ENCODE measurements around the gene SLAIN1. TPM values are rescaled to one million over a fixed set of nuclear protein-coding genes. Genes with fewer than 3 reads are reported as not detected.

SLAIN1 gene
- total and polyA plus RNA-seq, 2 of the 8 experiments (the other 6 are each of a cell fraction or from before 2014, with no cell fraction given): 35.0 to 37.7 TPM

DNA sequence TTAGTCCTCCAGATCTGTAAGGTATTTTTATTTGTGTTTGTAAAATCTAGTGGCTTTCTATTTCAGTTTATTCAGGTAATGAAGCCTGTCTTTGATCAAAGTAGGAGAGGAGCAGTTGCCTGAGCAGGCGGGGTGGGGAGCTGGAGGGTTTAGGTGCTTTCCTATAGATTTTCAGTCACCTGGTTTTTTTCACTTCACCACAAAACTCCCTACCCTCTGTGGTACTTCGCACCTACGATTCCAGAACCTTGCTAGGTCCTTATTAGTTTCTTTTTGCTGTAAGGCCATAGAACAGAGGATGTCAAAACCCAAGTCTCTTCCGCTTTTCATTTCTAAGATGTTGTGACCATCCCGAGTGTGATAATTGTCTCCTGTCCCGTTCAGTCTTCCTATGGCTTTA, 26.6 kb downstream of the SLAIN1 start:
- Histone ChIP-seq H3K36me3 (ENCODE audit: control insufficient read depth in 2 of 4, insufficient read depth in 4 of 4, low read length in 3 of 4) (peaks cover 0 to 42% (median 8%) of the 10 kb centered on the region in 4 experiments; a peak in 3 of 8 replicates), H3K4ac (replicated peaks; ENCODE audit: insufficient read length, low read depth, low read length) (no peak overlapping the region), H3K14ac (ENCODE audit: insufficient read length) (no peak overlapping the region), H2BK15ac (ENCODE audit: low read length) (no peak overlapping the region), H2BK120ac (replicated peaks; ENCODE audit: low read depth, low read length) (no peak overlapping the region), H3K79me2 (ENCODE audit: control insufficient read depth in 1 of 2, insufficient read depth in 2 of 2, low read length in 2 of 2) (peaks cover 0 to 30% of the 10 kb centered on the region in 2 experiments; a peak in 2 of 4 replicates), H2AK5ac (ENCODE audit: low read depth, low read length) (no peak overlapping the region), H4K20me1 (replicated peaks in 1 of 2; ENCODE audit: control insufficient read depth in 1 of 2, insufficient read depth in 2 of 2, low read length in 2 of 2) (peaks cover 2 to 3% of the 10 kb centered on the region in 2 experiments), H2BK20ac (ENCODE audit: low read length) (no peak overlapping the region), H3K18ac (ENCODE audit: extremely low read depth, low read length) (no peak overlapping the region), H3K4me3 (ENCODE audit: extremely low read depth in 1 of 4, insufficient read depth in 2 of 4, low read depth in 3 of 4, low read length in 4 of 4) (no peak overlapping the region), H3K27me3 (replicated peaks in 1 of 4; ENCODE audit: control insufficient read depth in 3 of 4, extremely low read depth in 1 of 4, insufficient read depth in 3 of 4, low read length in 3 of 4) (no peaks in the 10 kb centered on the region), H3K79me1 (ENCODE audit: low read depth, low read length) (peaks cover 6% of the 10 kb centered on the region), H4K5ac (ENCODE audit: insufficient read length, low read depth, low read length) (no peak overlapping the region), H2BK5ac (ENCODE audit: low read depth, low read length) (no peak overlapping the region), H2AFZ (ENCODE audit: low read length) (no peak overlapping the region), H4K8ac (ENCODE audit: extremely low read depth, insufficient read depth, low read length) (no peak overlapping the region), H3K27ac (ENCODE audit: low read depth, low read length) (no peak overlapping the region), H3K23me2 (ENCODE audit: low read depth, low read length) (no peaks in the 10 kb centered on the region), H2BK12ac (ENCODE audit: low read depth, low read length) (no peak overlapping the region), H3K4me1 (replicated peaks in 1 of 4; ENCODE audit: control insufficient read depth in 3 of 4, insufficient read depth in 4 of 4, low read length in 3 of 4) (peaks cover 0 to 6% (median 0%) of the 10 kb centered on the region in 4 experiments; a peak in 1 of 7 replicates), H3K56ac (replicated peaks; ENCODE audit: insufficient read length, low read depth, low read length) (no peak overlapping the region), H4K91ac (replicated peaks; ENCODE audit: insufficient read length, low read length) (no peak overlapping the region), H3K9ac (replicated peaks in 1 of 4; ENCODE audit: extremely low read depth in 1 of 4, low read depth in 3 of 4, low read length in 3 of 4) (no peak overlapping the region), H3K4me2 (ENCODE audit: insufficient read depth in 1 of 2, low read depth in 2 of 2, low read length in 2 of 2) (no peak overlapping the region), H3K23ac (ENCODE audit: insufficient read length) (no peak overlapping the region), H3K9me3 (ENCODE audit: insufficient read depth in 2 of 2, low read depth in 1 of 2, low read length in 1 of 2) (no peaks in the 10 kb centered on the region)
- ChIA-PET POLR2A (ENCODE audit: partially characterized antibody) (no interaction called here), CTCF (ENCODE audit: partially characterized antibody) (no interaction called here)
- WGBS, 2 experiments (ENCODE audit: extremely low coverage in 1 of 2, insufficient coverage in 1 of 2, insufficient read length in 1 of 2, insufficient replicate concordance in 2 of 2, low coverage in 1 of 2, low lambda C conversion rate in 2 of 2, missing lambda C conversion rate in 1 of 2): 78% methylated on average over 6 of the region's 6 CpGs; no CpG with 5 or more reads in 1 of the 2 experiments
- FAIRE-seq (no peak), DNase-seq (ENCODE audit: low read depth in 1 of 2, low spot score in 2 of 2) (no peak)
- TF ChIP-seq, protein P1, sequence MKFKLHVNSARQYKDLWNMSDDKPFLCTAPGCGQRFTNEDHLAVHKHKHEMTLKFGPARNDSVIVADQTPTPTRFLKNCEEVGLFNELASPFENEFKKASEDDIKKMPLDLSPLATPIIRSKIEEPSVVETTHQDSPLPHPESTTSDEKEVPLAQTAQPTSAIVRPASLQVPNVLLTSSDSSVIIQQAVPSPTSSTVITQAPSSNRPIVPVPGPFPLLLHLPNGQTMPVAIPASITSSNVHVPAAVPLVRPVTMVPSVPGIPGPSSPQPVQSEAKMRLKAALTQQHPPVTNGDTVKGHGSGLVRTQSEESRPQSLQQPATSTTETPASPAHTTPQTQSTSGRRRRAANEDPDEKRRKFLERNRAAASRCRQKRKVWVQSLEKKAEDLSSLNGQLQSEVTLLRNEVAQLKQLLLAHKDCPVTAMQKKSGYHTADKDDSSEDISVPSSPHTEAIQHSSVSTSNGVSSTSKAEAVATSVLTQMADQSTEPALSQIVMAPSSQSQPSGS (IDR thresholded peaks at IDR 0.05; ENCODE audit: low read length): no peak
- TF ChIP-seq ASH2L (IDR thresholded peaks at IDR 0.05; ENCODE audit: low read length) (no peak), HDAC2 (IDR thresholded peaks at IDR 0.05; ENCODE audit: borderline replicate concordance in 1 of 2, low read depth in 2 of 2, low read length in 2 of 2) (no peak), GABPA (IDR thresholded peaks at IDR 0.05; ENCODE audit: borderline replicate concordance, insufficient read depth, low read length) (no peak), HDAC6 (IDR thresholded peaks at IDR 0.05; ENCODE audit: low read depth, low read length) (no peak), POU5F1 (IDR thresholded peaks at IDR 0.05; ENCODE audit: low read depth, low read length) (no peak), SP2 (IDR thresholded peaks at IDR 0.05; ENCODE audit: low read length) (no peak), JUND (IDR thresholded peaks at IDR 0.05; ENCODE audit: low read length) (no peak), CBX8 (IDR thresholded peaks at IDR 0.05; ENCODE audit: borderline replicate concordance, low read depth, low read length) (no peak), BACH1 (IDR thresholded peaks at IDR 0.05; ENCODE audit: low read length) (no peak), MAFK (IDR thresholded peaks at IDR 0.05; ENCODE audit: low read depth, low read length) (no peak), BRCA1 (IDR thresholded peaks at IDR 0.05; ENCODE audit: low read depth, low read length) (no peak)
- TF ChIP-seq, protein P2, sequence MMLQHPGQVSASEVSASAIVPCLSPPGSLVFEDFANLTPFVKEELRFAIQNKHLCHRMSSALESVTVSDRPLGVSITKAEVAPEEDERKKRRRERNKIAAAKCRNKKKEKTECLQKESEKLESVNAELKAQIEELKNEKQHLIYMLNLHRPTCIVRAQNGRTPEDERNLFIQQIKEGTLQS (IDR thresholded peaks at IDR 0.05; ENCODE audit: insufficient read depth, low read depth, low read length): no peak

Measured in H1 (cell line).